ENCODE measurements around the gene MAN2A1. TPM values are rescaled to one million over a fixed set of nuclear protein-coding genes. Genes with fewer than 3 reads are reported as not detected.
"Not testable (repeated sequence)": the region's sequence is repeated elsewhere in the genome, so short reads cannot be mapped to it uniquely, and the experiment has no call there.

MAN2A1 gene
- total and polyA plus RNA-seq, 2 experiments from 2014 or later = 4.4 to 8.6 TPM

GRCh38 chr5:109880907-109881685 is 191.4 kb downstream of the MAN2A1 start:
- H3K4me1 ChIP-seq (ENCODE audit: low read depth) = no peaks in the 10 kb centered on the region
- H3K36me3 ChIP-seq = no peaks in the 10 kb centered on the region
- TF ChIP-seq CTCF (IDR thresholded peaks at IDR 0.05; ENCODE audit: low read depth, low read length) = no peak
- no peaks in the 10 kb centered on the region for H3K9me3 ChIP-seq (ENCODE audit: low read depth)
- no peaks in the 10 kb centered on the region for H3K27me3 ChIP-seq
- H3K4me3 ChIP-seq = no peak overlapping the region
- no peak overlapping the region for H3K27ac ChIP-seq
- peak in 1 of 2 donors; percentile 14 for DNase-seq (ENCODE audit: low read depth in 1 of 2, low spot score in 1 of 2)

- no peak for DNase-seq (ENCODE audit: low read depth in 1 of 2, low spot score in 1 of 2)
- Histone ChIP-seq H3K4me3 (no peak overlapping the region), H3K27me3 (no peaks in the 10 kb centered on the region), H3K4me1 (ENCODE audit: low read depth) (no peaks in the 10 kb centered on the region), H3K9me3 (ENCODE audit: low read depth) (no peaks in the 10 kb centered on the region), H3K36me3 (no peaks in the 10 kb centered on the region), H3K27ac (no peak overlapping the region)
- TF ChIP-seq CTCF (IDR thresholded peaks at IDR 0.05; ENCODE audit: low read depth, low read length) = no peak
These were observed 192.8 kb downstream of the MAN2A1 start for GRCh38 chr5:109882546-109882945.

GRCh38 chr5:109884676-109885075 is 194.9 kb downstream of the MAN2A1 start:
- DNase-seq (ENCODE audit: low read depth in 1 of 2, low spot score in 1 of 2) = no peak
- Histone ChIP-seq H3K4me1 (ENCODE audit: low read depth) (no peaks in the 10 kb centered on the region), H3K4me3 (no peak overlapping the region), H3K36me3 (no peaks in the 10 kb centered on the region), H3K27me3 (no peaks in the 10 kb centered on the region), H3K9me3 (ENCODE audit: low read depth) (no peaks in the 10 kb centered on the region), H3K27ac (no peak overlapping the region)
- TF ChIP-seq CTCF (IDR thresholded peaks at IDR 0.05; ENCODE audit: low read depth, low read length) = no peak

- Histone ChIP-seq H3K36me3 (no peaks in the 10 kb centered on the region), H3K4me3 (no peak overlapping the region), H3K9me3 (ENCODE audit: low read depth) (no peaks in the 10 kb centered on the region), H3K4me1 (ENCODE audit: low read depth) (no peaks in the 10 kb centered on the region), H3K27me3 (no peaks in the 10 kb centered on the region), H3K27ac (no peak overlapping the region)
- no peak for DNase-seq (ENCODE audit: low read depth in 1 of 2, low spot score in 1 of 2)
- no peak for TF ChIP-seq CTCF (IDR thresholded peaks at IDR 0.05; ENCODE audit: low read depth, low read length)
These were observed 195.5 kb downstream of the MAN2A1 start for GRCh38 chr5:109885205-109885604.

GRCh38 chr5:109888989-109889388 is 199.3 kb downstream of the MAN2A1 start:
- no peak overlapping the region for H3K27ac ChIP-seq
- no peaks in the 10 kb centered on the region for H3K27me3 ChIP-seq
- H3K4me3 ChIP-seq = no peak overlapping the region
- H3K9me3 ChIP-seq (ENCODE audit: low read depth) = no peaks in the 10 kb centered on the region
- H3K36me3 ChIP-seq = no peaks in the 10 kb centered on the region
- TF ChIP-seq CTCF (IDR thresholded peaks at IDR 0.05; ENCODE audit: low read depth, low read length) = no peak
- no peaks in the 10 kb centered on the region for H3K4me1 ChIP-seq (ENCODE audit: low read depth)
- DNase-seq (ENCODE audit: low read depth in 1 of 2, low spot score in 1 of 2) = no peak

GRCh38 chr5:109893271-109893670 is 203.5 kb downstream of the MAN2A1 start:
- H3K4me1 ChIP-seq (ENCODE audit: low read depth); H3K4me3 ChIP-seq; H3K9me3 ChIP-seq (ENCODE audit: low read depth); H3K36me3 ChIP-seq; H3K27ac ChIP-seq; H3K27me3 ChIP-seq; DNase-seq (ENCODE audit: low read depth in 1 of 2, low spot score in 1 of 2): not testable (repeated sequence)
